ENCODE results near the gene KCNIP2. TPM values are rescaled to one million over a fixed set of nuclear protein-coding genes. Genes with fewer than 3 reads are reported as not detected.
A peak's percentile ranks its signal among the peaks of the same experiment; 100 is the strongest.

Gene KCNIP2
- total and polyA plus RNA-seq, 2 of the 4 experiments (the other 2 are of a cell fraction), result under 0.01 to 0.87 TPM

GRCh38 chr10:101816376-101816775 is 27.2 kb downstream of the KCNIP2 start:
- TSS peak; percentile 2 for BruUV-seq (replicated peaks)

More at GRCh38 chr10:101816376-101816775, 27.2 kb downstream of the KCNIP2 start:
- dilution Hi-C loops (cut with HindIII; ENCODE audit: low sequenced_read_pairs, unreplicated experiment), result no loop called here
- Histone ChIP-seq H2BK15ac (ENCODE audit: low read depth, low read length) (no peak overlapping the region), H3K9ac (ENCODE audit: low read depth, low read length) (peak overlapping the region; percentile 95), H3K27me3 (ENCODE audit: control insufficient read depth, insufficient read depth, low read length) (no peaks in the 10 kb centered on the region), H2BK5ac (ENCODE audit: low read depth, low read length, poor library complexity, severe bottlenecking) (no peak overlapping the region), H3K18ac (ENCODE audit: low read depth, low read length) (no peak overlapping the region), H4K20me1 (ENCODE audit: insufficient read depth, low read length) (peaks cover 67% of the 10 kb centered on the region), H2AFZ (replicated peaks; ENCODE audit: low read length, poor library complexity) (no peak overlapping the region), H3K9me1 (ENCODE audit: insufficient read depth, low read length) (peaks cover 10% of the 10 kb centered on the region; the same call in 1 of the 2 replicates), H3K4me3 (ENCODE audit: insufficient read depth, low read depth, low read length) (peak overlapping the region; percentile 70), H4K5ac (ENCODE audit: low read depth, low read length) (no peak overlapping the region), H3K14ac (replicated peaks; ENCODE audit: low read depth, low read length) (peak overlapping the region; percentile 29; the same call in 1 of the 2 replicates), H3K4ac (ENCODE audit: low read depth, low read length) (no peak overlapping the region), H3K56ac (ENCODE audit: extremely low read depth, insufficient read depth, low read length) (peak overlapping the region; percentile 10; the same call in 1 of the 2 replicates), H4K8ac (ENCODE audit: low read depth in 2 of 2, low read length in 2 of 2) (no peak overlapping the region), H3K9me3 (ENCODE audit: control insufficient read depth, insufficient read depth, low read length) (no peaks in the 10 kb centered on the region), H3K23ac (ENCODE audit: low read depth, low read length) (peak overlapping the region; percentile 11; the same call in 1 of the 2 replicates), H2BK120ac (ENCODE audit: low read depth, low read length) (no peak overlapping the region), H2AK5ac (ENCODE audit: low read depth, low read length) (no peak overlapping the region), H3K36me3 (ENCODE audit: control insufficient read depth, insufficient read depth, low read length) (peaks cover 9% of the 10 kb centered on the region), H3K27ac (ENCODE audit: insufficient read depth, low read length) (no peak overlapping the region), H3K4me2 (ENCODE audit: low read depth, low read length) (peak overlapping the region; percentile 90; the same call in 1 of the 2 replicates), H3K4me1 (ENCODE audit: control insufficient read depth, insufficient read depth, low read length) (peaks cover 6% of the 10 kb centered on the region), H2AK9ac (replicated peaks; ENCODE audit: low read depth, low read length, poor library complexity) (no peak overlapping the region), H4K91ac (ENCODE audit: insufficient read depth, low read depth, low read length) (no peak overlapping the region), H2BK20ac (ENCODE audit: low read depth, low read length) (no peak overlapping the region), H3K79me1 (ENCODE audit: low read depth in 1 of 2, low read length in 2 of 2) (peaks cover 0 to 26% of the 10 kb centered on the region in 2 experiments)
- no peak for TF ChIP-seq MAZ (IDR thresholded peaks at IDR 0.05; ENCODE audit: borderline replicate concordance, low read depth, low read length)
- no peak for TF ChIP-seq BHLHE40 (IDR thresholded peaks at IDR 0.05; ENCODE audit: low read depth, low read length)
- TF ChIP-seq ELK1 (IDR thresholded peaks at IDR 0.05; ENCODE audit: borderline replicate concordance, low read depth, low read length), result no peak
- no peak for TF ChIP-seq FOS (IDR thresholded peaks at IDR 0.05; ENCODE audit: low read depth, low read length)
- TF ChIP-seq POLR2A (IDR thresholded peaks at IDR 0.05; ENCODE audit: low read depth, low read length), result no peak
- TF ChIP-seq RFX5 (IDR thresholded peaks at IDR 0.05; ENCODE audit: low read depth, low read length), result no peak
- TF ChIP-seq MAFK (IDR thresholded peaks at IDR 0.05; ENCODE audit: low read depth, low read length), result no peak
- no peak for TF ChIP-seq SMC3 (IDR thresholded peaks at IDR 0.05; ENCODE audit: low read depth, low read length)
- TF ChIP-seq CEBPB (IDR thresholded peaks at IDR 0.05; ENCODE audit: low read depth, low read length), result no peak
- no peak for TF ChIP-seq NFE2L2 (IDR thresholded peaks at IDR 0.05; ENCODE audit: low read depth, low read length)
- no peak for TF ChIP-seq CTCF (conservative IDR thresholded peaks at IDR 0.05; ENCODE audit: low read depth, low read length)
- no peak for TF ChIP-seq MXI1 (IDR thresholded peaks at IDR 0.05; ENCODE audit: borderline replicate concordance, low read depth, low read length)
- ATAC-seq (ENCODE audit: low read depth) (no peak), DNase-seq (no peak)
- intact Hi-C loops (cut with micrococcal nuclease), result no loop called here
- 0% methylated on average over 1 of the region's 5 CpGs; no CpG with 5 or more reads in 1 of the 2 experiments for WGBS, 2 experiments (ENCODE audit: extremely low coverage in 2 of 2, insufficient read length in 1 of 2)
- POLR2A ChIA-PET (ENCODE audit: unreplicated experiment), result interaction anchor here (0.7 kb wide), 1 partner anchor 123 kb away, joined by 9 read pairs; no protein-coding TSS in a partner anchor
- CTCF ChIA-PET, result interaction anchor here (0.9 kb wide), 1 partner anchor 24 kb away, joined by 5 read pairs; no protein-coding TSS in a partner anchor
- in situ Hi-C loops (cut with MboI; ENCODE audit: low sequenced_read_pairs), result loop anchor here (25.0 kb wide), 1 partner anchor 879 kb away; no protein-coding TSS in a partner anchor

Data from IMR-90 (cell line).